Measurements from ENCODE around the gene JPH3.

JPH3 gene

DNA sequence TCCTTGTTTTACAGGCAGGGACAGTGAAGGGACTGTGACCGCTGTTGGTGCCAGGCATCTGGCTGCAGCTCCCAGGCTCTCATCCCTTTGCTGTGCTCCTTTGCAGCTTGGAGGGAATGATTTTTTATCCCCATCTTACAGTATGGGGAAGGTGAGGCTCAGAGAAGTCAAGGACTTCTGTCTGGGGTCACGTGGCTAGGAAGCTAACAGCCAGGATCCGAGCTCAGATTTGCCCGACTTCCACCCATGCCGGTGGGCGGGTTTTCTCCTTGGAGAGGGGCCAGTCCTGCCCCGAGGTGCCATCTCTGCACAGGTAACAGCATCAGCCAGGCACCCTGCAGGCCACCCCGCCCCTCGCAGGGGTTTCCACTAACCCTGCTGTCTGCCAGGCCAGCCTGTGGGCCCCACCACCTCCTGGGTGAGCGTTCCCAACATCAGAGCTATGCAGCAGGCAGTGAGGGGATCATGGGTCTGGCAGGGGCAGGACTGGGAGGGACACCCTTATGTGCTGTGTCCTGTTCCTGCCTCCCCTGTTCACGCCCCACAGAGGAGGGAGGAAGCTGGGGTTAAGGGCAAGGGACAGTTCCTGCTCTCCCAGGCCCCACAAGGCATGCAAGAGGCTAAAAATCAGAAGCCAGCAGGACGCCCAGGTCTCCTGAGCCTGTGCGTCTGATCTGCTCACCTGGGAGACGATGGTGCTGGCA lies 25.4 kb downstream of the JPH3 start:
- DNase-seq: no peak

DNA sequence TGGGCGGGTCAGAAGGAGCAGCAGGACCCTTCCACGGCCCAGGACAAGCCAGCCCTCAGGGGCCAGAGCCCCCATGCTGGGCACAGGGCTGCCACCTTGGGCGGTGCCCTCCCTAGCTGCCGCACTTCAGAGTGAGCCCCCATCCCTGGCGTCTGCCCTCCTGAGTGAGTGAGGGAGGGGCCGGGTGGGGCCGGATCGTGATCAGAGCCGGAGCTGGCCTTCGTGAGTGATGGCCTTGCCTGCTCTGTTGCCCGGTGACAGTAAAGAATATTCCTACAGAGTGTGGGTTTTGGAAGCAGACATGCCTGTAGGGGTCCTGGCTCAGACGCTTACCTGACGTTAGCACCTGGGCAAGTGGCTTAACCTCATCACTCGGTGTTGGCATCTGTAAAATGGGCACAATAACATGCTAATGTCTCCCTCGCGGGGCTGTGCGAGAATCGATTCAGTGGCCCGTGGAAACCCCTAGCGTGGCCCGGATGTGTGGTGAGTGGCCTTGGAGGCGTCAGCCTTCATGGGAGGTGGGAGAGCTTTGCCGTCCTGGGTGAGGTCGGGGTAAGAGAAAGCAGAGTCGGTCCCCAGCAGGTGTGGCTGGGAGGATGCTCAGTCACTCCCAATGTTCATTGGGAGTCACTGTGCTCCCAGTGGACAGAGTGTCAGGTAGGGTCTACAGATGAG lies 26.1 kb downstream of the JPH3 start:
- DNase-seq: no peak

DNA sequence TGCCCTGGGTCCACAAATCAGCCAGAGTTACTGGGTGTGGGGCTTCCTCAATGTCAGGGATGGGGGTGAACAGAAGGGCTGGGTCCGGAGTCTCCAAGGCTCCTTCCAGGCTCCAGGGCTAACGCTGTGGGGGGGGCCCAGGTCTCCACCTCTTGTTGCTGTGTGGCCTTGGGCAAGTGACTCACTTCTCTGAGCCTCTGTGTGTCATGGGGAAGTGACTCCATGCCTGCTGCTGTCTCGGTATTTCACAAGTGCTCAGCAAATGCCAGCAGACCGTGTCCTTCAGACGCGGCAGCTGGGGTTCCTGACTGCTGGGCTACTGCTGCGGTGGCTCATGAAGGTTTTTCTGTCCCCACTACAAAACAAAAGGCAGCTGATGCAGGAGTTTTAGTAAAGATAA lies 26.6 kb downstream of the JPH3 start:
- DNase-seq: no peak

DNA sequence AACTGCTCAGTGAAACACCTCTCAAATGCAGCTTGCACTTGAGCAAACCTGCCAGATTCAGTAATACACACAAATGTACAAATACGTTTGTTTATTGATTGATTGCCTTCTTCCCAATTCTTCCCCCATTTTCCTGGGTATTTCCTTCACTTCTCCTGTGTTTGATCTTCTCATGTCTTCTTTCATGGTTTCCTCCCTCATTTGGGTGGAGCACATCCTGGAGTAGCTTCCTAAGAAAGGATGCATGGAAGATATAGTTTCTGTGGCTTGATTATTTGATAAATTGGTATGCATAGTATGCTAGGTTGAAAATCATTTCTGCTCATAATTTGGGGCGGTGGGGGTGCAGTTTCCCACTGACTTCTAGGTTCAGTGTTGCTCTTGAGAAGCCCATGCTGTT lies 28.8 kb downstream of the JPH3 start:
- DNase-seq: no peak

DNA sequence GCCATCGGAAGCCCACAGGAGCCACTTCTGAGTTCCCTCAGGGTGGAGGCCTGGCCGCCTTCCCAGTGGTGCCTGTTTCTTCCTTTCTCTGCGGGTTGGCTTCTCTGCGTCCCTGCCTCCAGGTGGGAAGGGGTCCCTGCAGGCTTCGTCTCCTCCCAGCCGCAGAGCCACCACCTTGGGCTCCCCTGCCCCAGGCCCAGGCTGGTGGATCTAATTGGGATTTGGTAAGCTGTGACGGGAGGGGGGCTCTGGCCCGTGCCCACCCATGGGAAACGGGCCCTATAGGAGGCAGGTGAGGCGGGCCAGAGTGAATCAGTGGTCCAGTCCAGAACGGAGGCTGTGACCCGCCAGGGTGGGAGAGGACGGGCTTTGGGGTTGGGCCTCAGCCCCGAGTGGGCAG lies 32.1 kb downstream of the JPH3 start:
- DNase-seq: no peak

DNA sequence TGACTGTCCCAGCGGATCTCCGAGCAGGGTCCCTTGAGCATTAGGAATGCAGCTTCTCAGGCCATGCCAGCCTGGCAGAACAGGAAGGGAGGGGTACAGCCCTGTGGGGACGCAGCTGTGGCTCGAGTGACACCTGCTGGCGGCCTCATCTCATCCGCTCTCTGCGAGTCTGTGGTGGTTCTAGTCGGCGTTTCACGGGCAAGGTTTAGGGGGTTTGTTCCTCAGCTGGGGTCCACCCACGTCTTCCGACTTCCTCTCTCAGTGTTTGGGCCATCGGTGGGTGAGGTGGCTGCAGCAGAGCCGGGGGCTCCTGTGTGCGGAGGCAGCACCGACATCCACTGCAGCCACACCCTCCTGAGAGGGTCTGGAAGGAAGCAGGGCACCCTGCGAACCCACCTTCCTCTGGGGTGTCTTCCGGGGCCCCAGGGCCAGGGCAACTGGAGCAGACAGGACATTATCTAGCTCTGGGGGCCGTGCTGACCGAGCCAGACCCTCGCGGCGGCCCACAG lies 33.3 kb downstream of the JPH3 start:
- peak; percentile 65 to 68 for DNase-seq

DNA sequence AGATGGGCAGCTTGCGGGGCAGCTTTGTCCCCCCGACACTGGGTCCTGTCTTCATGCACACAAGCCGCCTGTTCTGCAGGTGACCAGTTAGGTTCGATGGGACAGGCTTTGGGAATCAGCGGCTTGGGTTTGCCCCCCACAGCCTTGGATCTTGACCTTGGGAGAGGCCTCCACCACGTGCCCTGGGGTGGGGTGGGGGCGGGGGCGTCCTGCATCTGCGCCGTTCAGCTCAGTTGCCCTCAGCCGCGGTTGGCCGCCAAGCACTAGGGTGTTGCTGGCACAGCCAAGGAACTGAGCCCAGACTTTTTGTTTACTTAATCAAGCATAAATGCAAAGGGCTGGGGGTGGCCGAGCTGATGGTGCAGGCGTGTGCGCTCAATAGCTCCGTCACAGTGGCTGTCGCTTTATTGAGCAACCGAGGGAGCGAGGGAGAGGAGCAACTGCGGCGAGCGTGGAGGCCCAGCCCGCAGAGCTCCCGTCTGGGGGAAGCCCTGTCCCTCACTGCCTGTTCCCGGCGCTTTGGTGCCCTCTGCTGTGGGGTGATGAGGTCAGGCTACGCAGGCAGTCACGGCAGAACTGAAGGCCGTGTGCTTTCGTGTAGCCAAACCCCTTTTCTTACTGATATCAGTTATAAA lies 33.9 kb downstream of the JPH3 start:
- DNase-seq: peak; percentile 78 to 83

DNA sequence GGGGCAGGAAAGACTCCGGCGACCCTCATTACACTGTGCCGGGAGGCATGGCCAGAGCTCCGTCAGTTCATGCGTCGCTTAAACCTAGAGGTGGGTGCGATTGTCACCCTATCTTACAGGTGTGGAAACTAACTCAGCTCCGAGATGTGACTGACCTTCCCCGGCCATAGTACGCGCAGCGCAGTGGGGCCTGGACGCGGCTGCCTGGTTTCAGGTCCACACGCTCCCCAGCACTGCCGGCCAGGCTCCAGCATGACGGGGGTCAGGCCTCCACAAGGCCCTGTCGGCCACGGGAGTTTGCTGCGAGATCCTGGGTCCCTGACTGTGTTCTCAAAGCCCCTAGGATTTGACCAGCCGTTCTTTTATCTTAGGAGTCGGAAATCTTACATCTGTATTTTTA lies 34.4 kb downstream of the JPH3 start:
- no peak for DNase-seq

DNA sequence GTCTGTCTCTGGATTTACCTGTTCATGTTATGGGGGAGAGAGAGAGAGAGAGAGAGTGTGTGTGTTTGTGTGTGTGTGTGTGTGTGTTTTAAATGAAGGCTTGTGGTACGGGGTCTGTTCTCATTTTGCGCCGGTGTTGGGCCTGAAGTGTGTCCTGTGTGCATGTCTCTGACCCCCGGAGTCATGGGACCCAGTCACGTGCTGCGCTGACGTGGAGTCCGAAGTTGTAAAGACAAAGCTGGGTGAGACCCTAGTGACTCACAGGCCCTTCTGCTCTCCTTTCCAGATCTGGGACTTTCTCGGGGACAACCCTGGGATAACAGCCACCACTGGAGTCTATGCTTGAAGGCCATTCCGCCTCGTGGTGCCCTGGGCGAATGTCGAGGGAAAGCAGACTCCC lies 35.0 kb downstream of the JPH3 start:
- no peak for DNase-seq

DNA sequence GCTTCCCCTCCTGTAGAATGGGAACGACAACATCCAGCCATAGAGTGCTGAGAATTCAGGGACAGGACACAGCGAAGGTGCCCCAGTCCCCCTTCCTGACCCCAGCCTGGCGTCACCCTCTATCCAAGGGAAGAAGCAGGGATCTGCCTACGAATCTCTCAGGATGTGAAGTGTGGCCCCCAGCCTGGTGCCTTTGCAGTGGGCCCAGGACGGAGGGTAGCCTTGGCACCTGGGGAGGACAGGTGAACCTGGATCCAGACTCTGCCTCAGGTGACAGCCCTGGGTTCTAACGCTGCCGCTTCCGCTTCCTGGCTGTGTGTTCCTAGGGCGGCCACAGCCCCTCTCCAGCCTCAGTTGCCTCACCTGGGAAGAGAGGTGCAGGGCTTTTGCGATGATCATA lies 36.4 kb downstream of the JPH3 start:
- DNase-seq: no peak

DNA sequence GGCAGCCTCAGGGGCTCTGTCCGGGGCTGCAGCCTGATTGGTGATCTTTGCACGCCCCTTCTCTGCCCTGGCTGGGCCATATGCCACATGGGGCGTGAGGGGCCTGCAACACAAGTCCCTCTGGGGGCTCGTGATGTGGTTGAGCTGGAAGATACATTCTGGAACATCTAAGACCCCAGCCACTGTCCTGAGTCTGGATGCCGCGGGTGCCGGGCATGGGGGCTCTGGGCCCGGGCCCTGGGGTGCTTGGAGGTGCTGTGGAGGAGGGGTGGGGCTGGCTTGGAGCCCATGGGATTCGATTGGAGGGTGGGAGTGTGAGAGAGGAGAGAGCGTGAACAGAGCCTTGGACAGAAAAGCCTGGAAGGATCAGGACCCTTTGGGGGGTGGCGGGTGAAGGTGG lies 39.4 kb downstream of the JPH3 start:
- no peak for DNase-seq

DNA sequence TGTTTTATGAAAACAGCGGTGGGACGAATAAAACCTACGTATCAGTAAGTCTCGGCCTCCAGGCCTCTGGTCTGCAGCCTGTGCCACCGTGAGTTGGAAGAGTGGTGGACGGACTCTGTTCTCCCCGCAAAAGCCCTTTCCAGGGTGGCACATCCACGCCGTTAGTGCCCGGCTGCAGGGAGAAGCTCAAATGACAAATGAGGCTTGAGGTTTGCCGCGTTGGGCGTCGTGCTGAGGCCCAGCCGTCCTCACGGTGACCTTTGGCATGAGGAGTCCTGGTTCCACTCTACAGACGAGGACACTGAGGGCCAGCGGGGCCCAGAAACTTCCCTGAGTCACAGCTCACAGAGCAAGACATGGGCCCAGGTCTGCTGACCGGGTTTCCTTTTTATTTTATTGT lies 40.2 kb downstream of the JPH3 start:
- no peak for DNase-seq

DNA sequence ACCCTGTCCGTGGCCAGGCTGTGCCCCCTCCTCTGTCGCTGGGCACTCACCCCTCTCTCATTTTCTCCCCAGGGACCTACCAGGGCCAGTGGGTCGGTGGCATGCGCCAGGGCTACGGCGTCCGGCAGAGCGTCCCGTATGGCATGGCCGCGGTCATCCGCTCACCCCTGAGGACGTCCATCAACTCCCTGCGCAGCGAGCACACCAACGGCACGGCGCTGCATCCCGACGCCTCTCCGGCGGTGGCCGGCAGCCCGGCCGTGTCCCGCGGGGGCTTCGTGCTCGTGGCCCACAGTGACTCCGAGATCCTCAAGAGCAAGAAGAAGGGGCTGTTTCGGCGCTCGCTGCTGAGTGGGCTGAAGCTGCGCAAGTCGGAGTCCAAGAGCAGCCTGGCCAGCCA lies 41.9 kb downstream of the JPH3 start:
- DNase-seq: no peak

DNA sequence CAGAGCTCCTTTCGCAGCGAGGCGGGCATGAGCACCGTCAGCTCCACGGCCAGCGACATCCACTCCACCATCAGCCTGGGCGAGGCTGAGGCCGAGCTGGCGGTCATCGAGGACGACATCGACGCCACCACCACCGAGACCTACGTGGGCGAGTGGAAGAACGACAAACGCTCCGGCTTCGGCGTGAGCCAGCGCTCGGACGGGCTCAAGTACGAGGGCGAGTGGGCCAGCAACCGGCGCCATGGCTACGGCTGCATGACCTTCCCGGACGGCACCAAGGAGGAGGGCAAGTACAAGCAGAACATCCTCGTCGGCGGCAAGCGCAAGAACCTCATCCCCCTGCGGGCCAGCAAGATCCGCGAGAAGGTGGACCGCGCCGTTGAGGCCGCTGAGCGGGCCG lies 42.3 kb downstream of the JPH3 start:
- no peak for DNase-seq

DNA sequence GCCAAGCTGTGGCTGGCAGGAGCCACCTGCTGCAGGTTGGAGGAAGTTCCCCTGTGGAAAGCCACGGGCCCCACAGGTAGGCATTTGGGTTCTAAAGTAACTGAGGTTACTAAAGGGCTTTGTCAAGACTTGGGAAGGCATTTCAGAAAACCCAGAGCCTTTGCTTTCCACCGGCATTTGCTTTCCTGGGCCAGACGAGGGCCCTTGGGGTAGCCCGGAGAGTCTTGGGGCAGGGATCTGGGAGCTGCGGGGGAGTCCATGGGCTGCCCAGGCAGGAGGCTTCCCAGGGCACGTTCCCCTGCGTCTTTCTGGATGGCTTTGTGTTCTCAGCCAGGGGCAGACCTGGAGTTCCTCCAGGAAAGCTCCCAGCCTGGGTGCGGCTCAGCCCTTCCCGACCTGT lies 43.5 kb downstream of the JPH3 start:
- no peak for DNase-seq

DNA sequence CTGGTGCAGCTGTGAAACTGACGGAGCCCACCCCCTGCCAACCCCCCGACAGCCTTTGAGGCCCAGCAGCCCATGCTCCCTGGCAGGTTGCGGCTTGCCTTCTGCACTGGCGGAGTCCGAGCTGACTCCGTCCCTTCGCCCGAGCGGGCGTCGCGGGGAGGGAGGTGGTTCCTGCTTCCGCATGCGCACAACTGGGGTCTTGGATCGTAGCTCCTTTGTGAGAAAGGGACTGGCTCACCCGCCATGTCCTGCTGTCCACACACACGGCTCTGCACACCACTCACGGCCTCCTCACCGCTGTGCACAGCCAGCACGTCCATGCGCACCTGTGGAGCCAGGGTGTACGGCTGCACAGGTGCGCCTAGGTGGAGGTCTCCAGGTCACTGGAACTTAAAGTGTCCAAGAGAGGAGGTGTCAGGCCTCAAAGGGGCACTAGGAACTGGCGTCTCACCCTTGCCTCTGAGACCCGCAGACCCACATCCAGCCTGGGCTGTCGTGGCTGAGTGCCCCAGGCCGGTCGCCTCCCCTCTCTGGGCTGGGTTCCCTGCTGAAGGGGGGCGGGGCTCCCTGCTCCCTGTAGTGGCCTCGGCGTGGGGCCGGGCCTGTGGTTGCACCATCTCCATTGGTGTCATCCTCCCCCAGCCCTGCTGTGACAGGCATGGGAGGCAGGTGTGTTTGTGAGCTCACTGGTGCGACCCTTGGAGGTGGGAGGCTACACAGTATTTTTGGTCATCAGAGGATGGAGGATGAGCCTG lies 45.3 kb downstream of the JPH3 start:
- no peak for DNase-seq

DNA sequence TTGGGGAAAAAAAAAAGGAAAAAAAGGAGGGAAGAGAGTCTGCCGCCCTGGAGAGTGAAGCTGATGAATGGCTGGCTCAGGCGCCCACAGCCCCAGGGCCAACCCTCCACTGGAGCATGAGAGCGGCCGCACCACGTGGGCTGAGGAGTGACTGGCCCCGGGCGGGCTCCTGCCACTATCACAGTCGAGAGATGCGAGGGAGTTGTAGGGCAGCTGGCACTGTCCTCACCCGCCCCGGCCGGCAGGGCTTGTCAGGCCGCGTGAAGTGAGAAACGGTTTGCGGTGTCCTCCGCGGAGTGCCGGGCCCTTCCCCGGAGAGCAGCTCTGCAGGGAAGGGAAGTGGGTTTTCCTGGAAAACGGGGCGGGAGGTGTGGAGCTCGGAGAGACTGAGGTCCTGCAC lies 45.9 kb downstream of the JPH3 start:
- no peak for DNase-seq

DNA sequence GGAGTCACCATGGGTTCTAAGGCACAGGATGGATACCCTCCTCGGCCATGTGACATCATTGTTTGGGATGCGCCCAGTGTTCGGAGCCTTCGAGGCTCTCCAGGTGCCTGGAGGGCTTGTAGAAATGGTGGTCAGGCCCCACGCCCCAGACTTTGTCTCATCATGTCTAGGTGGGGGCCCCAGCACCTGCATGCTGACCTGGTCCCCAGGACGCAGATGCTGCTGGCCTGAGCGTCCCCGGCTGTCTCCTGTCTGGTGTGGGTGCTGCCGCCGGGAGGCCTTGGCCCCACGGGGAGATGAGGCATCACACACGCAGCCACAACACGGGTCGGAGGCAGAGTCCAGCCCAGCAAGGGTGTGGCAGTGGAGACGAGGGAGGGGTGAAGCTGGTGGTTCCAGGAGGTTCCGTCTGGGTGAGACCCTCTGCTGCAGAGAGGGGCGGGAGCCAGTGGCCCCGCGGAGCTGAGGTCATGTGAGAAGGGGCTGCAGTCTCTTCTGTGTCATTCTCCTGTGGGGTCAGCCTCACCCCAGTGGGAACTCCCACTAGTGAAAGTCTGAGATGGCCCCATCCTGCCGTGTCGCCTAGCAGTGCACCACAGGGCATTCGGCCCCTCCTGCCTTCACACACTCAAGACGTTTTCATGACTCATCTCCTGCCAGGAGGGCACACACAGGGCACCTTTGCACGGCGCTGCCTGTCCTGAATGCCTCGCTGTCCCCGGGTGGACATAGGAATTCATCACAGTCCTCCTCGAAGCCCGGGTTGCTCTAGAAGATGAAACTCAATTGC lies 46.6 kb downstream of the JPH3 start:
- DNase-seq: no peak

DNA sequence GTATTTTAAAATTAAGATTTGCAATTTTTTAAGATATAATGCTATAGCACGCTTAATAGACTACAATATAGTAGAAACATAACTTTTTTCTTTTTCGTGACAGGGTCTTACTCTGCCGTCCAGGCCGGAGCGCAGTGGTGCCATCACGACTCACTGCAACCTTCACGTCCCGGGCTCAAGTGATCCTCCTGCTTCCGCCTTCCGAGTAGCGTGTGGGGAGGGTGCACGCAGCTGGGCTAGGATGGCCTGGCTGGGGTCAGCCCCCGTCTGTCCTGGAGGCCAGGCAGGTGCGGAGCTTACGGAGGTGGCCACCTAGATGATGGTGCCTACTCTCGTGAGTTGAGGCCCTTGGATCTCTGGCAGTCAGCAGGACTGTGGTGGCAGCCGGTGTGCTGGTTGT lies 50.1 kb downstream of the JPH3 start:
- no peak for DNase-seq

DNA sequence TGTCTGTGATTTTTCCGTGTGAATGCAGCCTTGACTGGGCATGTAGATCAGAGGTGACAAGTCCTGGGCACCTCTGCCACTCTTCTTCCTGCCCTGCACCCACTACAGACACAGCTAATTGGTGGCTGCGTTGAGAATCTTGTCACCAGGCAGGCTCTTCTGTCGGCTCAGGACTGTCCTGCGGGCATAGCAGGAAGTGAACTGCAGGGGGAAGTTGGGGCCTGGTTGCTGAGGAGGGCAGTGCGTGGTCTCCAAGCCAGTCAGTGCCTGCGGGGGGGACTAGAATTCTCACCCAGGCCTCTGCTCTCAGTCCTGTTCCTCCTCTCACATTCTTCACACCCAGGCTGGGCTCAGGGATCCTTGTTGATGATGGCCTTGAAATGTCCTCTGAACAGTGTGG lies 50.5 kb downstream of the JPH3 start:
- DNase-seq: no peak

DNA sequence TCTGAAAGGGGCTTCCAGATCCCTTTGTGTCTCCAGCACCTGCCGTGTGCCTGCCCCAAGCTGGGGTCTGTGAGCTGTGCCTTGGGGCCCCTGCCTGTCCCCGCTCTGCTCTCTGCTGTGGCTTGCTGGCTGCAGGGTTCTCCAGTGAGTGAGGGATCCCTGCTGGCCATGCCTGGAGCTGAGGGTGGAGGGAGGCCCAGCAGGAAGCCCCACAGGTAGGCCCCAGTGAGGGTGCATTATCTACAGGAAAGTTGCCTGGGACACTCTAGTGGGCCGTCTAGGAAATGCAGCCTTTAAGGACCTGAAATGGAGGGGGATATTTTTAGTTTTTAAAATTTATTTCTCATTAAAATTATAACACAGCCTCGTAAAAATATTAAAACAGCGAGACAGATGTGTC lies 50.9 kb downstream of the JPH3 start:
- DNase-seq: no peak

DNA sequence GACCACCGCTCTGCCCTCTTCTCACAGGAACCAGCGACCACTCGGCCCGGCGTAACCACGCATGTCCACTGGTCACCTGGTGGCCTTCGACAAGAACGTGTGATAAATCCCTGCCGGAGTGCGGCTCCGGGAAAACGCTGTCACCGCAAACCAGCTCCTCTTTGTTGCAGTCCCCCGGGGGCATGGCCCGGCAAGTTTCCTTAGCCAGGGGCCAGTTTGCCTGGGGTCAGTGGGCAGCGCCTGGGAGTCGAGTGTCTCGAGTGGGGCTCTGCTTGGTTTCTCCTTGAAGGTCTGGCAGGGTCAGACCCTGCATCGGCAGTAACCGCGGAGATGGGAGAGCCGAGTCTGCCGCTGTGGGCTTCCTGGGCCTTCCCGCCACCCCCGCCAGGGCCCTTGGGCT lies 52.5 kb downstream of the JPH3 start:
- no peak for DNase-seq

DNA sequence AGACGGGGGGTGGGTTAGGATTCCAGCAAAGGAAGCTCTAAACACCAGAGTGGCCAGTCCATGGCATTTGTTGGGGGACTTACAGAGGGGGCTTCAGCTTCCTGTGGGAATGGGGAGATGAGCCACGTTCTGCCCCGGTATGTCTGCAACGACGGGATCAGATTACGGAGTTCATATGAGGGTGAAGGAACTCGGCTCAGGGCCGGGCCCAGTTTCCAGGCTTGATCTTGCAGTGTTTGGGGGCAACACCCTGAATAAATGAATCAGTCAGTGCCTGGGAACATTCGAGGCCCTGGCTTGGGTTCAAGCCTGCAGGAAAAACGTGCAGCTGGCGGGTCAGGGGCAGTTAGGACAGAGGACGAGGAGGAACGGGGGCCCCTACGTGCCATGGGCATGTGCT lies 54.0 kb downstream of the JPH3 start:
- no peak for DNase-seq

All from activated CD4-positive, alpha-beta T cell treated with anti-CD3 and anti-CD28 coated beads, Interleukin-2, amount 50 U/mL, for 4 hours (primary cell).